Chondrocyte (in vitro differentiated cells): ENCODE results near the gene LIG3. TPM values are rescaled to one million over a fixed set of nuclear protein-coding genes. Genes with fewer than 3 reads are reported as not detected.

Experiments
- DNase-seq: peaks from one replicate; pipeline ENCODE4 v3.0.0; 2021; ENCODE audit warnings: mixed read lengths, low spot score
- H3K27ac Mint-ChIP-seq: one replicate; pipeline ENCODE4 v1.8.0; 2021; ENCODE audit warnings: mild to moderate bottlenecking, moderate library complexity, mixed read lengths; ENCODE audit not compliant: unreplicated experiment
- H3K27me3 Mint-ChIP-seq: 2 replicates; pipeline ENCODE4 v1.8.0; 2021; ENCODE audit warnings: low read depth, mixed read lengths
- H3K36me3 Mint-ChIP-seq: 2 replicates; pipeline ENCODE4 v1.8.0; 2021; ENCODE audit warnings: low read depth, mixed read lengths
- H3K4me1 Mint-ChIP-seq: 2 replicates; pipeline ENCODE4 v1.8.0; 2021; ENCODE audit warnings: low read depth, mild to moderate bottlenecking, mixed read lengths
- H3K4me3 Mint-ChIP-seq: one replicate; pipeline ENCODE4 v1.8.0; 2021; ENCODE audit warnings: mild to moderate bottlenecking, moderate library complexity, mixed read lengths; ENCODE audit not compliant: unreplicated experiment
- H3K9me3 Mint-ChIP-seq: 2 replicates; pipeline ENCODE4 v1.8.0; 2021; ENCODE audit warnings: low read depth, mixed read lengths
- CTCF ChIP-seq: fragments of 200-600 bp; sonication (generic); IDR thresholded peaks from 2 replicates; pipeline ENCODE4 v1.5.0; 2021; ENCODE audit warnings: antibody characterized with exemption, mild to moderate bottlenecking, moderate library complexity
- total RNA-seq: library from RNA; stranded (reverse); gene quantifications from 3 replicates; pipeline ENCODE4 v1.2.1, GENCODE V29; 2021

Gene LIG3
- total RNA-seq, 1 donor from 2014 or later = 26.0 TPM

DNA sequence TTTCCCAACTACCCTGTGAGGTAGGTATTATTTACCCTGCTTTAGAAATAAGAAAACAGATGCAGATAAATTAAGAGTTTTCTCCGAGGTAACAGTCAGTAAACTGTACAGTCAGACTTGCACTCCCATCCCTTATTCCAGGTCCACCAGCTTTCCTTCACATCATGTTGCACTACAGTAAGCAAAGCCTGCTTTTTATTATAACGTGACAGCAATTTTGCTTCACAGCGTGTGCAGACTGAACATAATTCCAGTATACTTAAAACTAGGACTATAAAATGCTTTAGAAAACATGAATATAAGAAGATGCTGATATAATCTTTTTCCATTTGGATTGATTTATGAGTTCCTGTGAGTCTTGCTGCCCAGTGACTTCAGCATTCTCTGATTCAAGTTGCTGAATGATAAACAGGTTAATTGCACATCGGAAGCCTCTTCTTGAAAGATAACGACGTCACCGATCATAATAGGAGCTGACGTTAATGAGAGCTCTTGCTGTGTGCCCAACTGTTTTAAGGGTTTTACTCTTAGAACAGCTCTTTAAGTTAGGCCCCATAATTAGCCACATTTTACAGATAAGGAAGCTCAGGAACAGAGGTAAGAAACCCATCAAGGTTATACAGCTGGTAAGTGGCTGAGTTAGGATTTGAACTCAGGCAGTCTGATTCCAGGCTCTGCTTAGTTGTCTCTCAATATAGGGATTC, 1.4 kb downstream of the LIG3 start:
- no peak for TF ChIP-seq CTCF
- H3K27me3 Mint-ChIP-seq = no peaks in the 10 kb centered on the region
- H3K4me3 Mint-ChIP-seq = peak overlapping the region; percentile 87
- H3K9me3 Mint-ChIP-seq = no peaks in the 10 kb centered on the region
- DNase-seq = no peak
- peaks cover 30% of the 10 kb centered on the region for H3K4me1 Mint-ChIP-seq
- H3K27ac Mint-ChIP-seq = peak overlapping the region; percentile 96
- peaks cover 7% of the 10 kb centered on the region for H3K36me3 Mint-ChIP-seq

- DNase-seq = no peak
- H3K36me3 Mint-ChIP-seq = peaks cover 29% of the 10 kb centered on the region
- H3K27me3 Mint-ChIP-seq = no peaks in the 10 kb centered on the region
- no peak overlapping the region for H3K27ac Mint-ChIP-seq
- peaks cover 7% of the 10 kb centered on the region for H3K4me1 Mint-ChIP-seq
- no peak for TF ChIP-seq CTCF
- H3K9me3 Mint-ChIP-seq = no peaks in the 10 kb centered on the region
- no peak overlapping the region for H3K4me3 Mint-ChIP-seq
These were observed 6.9 kb downstream of the LIG3 start for GRCh38 chr17:34987232-34987631.

DNA sequence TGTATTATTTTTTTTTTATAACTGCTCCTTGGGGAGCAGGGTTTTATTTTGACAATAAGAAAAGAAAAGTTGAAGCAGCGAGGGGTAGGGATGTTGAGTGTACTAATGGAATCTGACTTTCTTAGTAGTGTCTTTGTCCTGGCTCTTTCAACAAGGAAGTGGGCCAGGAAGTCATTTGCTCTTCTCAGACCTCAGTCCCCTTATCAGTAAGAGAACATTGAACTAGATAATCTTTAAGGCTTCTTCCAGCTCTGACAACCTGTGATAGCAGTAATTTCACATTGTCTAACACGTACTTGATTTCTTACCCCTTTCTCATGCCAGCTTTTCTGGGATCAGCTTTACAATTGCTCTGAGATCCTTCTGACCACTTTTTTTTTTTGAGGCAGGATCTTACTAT, 8.3 kb downstream of the LIG3 start:
- no peak for DNase-seq
- Mint-ChIP-seq H3K4me1 (no peaks in the 10 kb centered on the region), H3K9me3 (no peaks in the 10 kb centered on the region), H3K27me3 (no peaks in the 10 kb centered on the region), H3K27ac (no peak overlapping the region), H3K4me3 (no peak overlapping the region), H3K36me3 (peaks cover 36% of the 10 kb centered on the region)
- no peak for TF ChIP-seq CTCF

DNA sequence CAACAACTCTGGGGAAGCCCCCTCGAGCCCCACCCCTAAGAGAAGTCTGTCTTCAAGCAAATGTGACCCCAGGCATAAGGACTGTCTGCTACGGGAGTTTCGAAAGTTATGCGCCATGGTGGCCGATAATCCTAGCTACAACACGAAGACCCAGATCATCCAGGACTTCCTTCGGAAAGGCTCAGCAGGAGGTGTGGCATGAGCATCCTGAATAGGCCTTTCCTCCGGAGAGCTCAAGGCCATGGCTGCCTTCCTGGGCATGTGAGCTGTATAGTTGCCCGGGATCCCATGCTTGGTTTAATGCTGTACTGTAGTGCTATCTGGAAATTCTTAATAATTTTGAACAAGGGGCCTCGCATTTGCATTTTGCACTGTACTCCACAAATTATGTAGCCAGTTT, 9.2 kb downstream of the LIG3 start:
- H3K36me3 Mint-ChIP-seq = peaks cover 38% of the 10 kb centered on the region
- H3K4me1 Mint-ChIP-seq = no peaks in the 10 kb centered on the region
- no peak overlapping the region for H3K4me3 Mint-ChIP-seq
- H3K27ac Mint-ChIP-seq = no peak overlapping the region
- no peaks in the 10 kb centered on the region for H3K9me3 Mint-ChIP-seq
- no peak for TF ChIP-seq CTCF
- no peaks in the 10 kb centered on the region for H3K27me3 Mint-ChIP-seq
- no peak for DNase-seq

GRCh38 chr17:34990921-34991365, 10.6 kb downstream of the LIG3 start:
- H3K27ac Mint-ChIP-seq = no peak overlapping the region
- H3K36me3 Mint-ChIP-seq = peaks cover 40% of the 10 kb centered on the region
- no peaks in the 10 kb centered on the region for H3K27me3 Mint-ChIP-seq
- no peaks in the 10 kb centered on the region for H3K4me1 Mint-ChIP-seq
- no peak overlapping the region for H3K4me3 Mint-ChIP-seq
- no peak for DNase-seq
- H3K9me3 Mint-ChIP-seq = no peaks in the 10 kb centered on the region
- TF ChIP-seq CTCF = no peak
